ENCODE measurements around the gene UGT1A10. TPM values are rescaled to one million over a fixed set of nuclear protein-coding genes. Genes with fewer than 3 reads are reported as not detected.
"Not testable (repeated sequence)": the region's sequence is repeated elsewhere in the genome, so short reads cannot be mapped to it uniquely, and the experiment has no call there.

The UGT1A10 gene
- polyA plus RNA-seq (not detected in 2 replicates), polyA minus RNA-seq (not detected in 2 replicates)

DNA sequence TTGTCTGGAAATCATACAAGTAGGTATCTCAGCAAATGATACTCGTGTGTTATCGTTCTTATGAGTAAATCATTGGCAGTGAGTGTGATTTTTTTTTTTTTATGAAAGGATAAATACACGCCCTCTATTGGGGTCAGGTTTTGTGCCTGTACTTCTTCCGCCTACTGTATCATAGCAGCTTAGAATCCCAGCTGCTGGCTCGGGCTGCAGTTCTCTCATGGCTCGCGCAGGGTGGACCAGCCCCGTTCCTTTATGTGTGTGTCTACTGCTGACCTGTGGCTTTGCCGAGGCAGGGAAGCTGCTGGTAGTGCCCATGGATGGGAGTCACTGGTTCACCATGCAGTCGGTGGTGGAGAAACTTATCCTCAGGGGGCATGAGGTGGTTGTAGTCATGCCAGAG is at the start of gene UGT1A10:
TSS of gene UGT1A10 (plus strand) at position 143 of the 400 bp plus-strand sequence. CDS start at position 218, 75 bp downstream.
- not testable (repeated sequence) for H3K9me2 ChIP-seq (ENCODE audit: insufficient read depth, low read length); H3K4me2 ChIP-seq (ENCODE audit: low read length); H3K9ac ChIP-seq (ENCODE audit: low read length); H3K36me3 ChIP-seq (ENCODE audit: insufficient read depth, low read length); H3K79me2 ChIP-seq (replicated peaks; ENCODE audit: insufficient read depth, low read length); H3K4me3 ChIP-seq (ENCODE audit: low read length); H3F3A ChIP-seq (ENCODE audit: insufficient read depth, low read length, poor library complexity, severe bottlenecking); H3K27me3 ChIP-seq (ENCODE audit: insufficient read depth, low read depth, low read length); H2AFZ ChIP-seq (ENCODE audit: low read depth, low read length); H4K20me1 ChIP-seq (ENCODE audit: insufficient read depth); H3K9me3 ChIP-seq (ENCODE audit: low read length); H3K27ac ChIP-seq (ENCODE audit: low read length)

DNA sequence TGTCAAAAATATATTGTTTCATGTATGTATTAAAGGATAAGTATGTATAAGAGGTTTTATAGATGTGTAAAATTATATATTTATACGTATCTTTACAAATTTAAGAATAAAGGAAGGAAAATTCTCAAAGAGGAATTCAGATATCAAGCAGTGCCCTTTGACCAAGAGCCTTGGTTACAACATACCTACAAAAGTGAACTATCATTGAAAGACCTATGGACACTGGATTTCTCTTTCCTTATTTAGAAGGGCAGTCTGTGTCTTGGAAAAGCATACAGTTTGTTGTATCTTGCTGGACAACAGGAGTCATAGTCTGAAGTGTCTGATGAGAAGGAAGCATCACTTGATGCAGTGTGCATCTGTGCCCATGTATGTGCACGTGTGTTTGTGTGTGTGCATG is 47.8 kb upstream of the UGT1A10 start:
- Histone ChIP-seq H3K27ac (ENCODE audit: low read length) (no peak overlapping the region), H3K27me3 (ENCODE audit: insufficient read depth, low read depth, low read length) (no peaks in the 10 kb centered on the region), H3K9me3 (ENCODE audit: low read length) (no peaks in the 10 kb centered on the region), H4K20me1 (ENCODE audit: insufficient read depth) (no peaks in the 10 kb centered on the region), H3K4me2 (ENCODE audit: low read length) (no peak overlapping the region), H3K36me3 (ENCODE audit: insufficient read depth, low read length) (no peaks in the 10 kb centered on the region), H3K4me3 (ENCODE audit: low read length) (no peak overlapping the region), H3F3A (ENCODE audit: insufficient read depth, low read length, poor library complexity, severe bottlenecking) (no peaks in the 10 kb centered on the region), H3K9me2 (ENCODE audit: insufficient read depth, low read length) (no peaks in the 10 kb centered on the region), H3K9ac (ENCODE audit: low read length) (no peak overlapping the region), H3K79me2 (replicated peaks; ENCODE audit: insufficient read depth, low read length) (no peaks in the 10 kb centered on the region), H2AFZ (ENCODE audit: low read depth, low read length) (no peak overlapping the region)
- TF ChIP-seq, protein P1, sequence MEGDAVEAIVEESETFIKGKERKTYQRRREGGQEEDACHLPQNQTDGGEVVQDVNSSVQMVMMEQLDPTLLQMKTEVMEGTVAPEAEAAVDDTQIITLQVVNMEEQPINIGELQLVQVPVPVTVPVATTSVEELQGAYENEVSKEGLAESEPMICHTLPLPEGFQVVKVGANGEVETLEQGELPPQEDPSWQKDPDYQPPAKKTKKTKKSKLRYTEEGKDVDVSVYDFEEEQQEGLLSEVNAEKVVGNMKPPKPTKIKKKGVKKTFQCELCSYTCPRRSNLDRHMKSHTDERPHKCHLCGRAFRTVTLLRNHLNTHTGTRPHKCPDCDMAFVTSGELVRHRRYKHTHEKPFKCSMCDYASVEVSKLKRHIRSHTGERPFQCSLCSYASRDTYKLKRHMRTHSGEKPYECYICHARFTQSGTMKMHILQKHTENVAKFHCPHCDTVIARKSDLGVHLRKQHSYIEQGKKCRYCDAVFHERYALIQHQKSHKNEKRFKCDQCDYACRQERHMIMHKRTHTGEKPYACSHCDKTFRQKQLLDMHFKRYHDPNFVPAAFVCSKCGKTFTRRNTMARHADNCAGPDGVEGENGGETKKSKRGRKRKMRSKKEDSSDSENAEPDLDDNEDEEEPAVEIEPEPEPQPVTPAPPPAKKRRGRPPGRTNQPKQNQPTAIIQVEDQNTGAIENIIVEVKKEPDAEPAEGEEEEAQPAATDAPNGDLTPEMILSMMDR (IDR thresholded peaks at IDR 0.05; ENCODE audit: poor library complexity, severe bottlenecking): no peak
- TF ChIP-seq MXI1 (conservative IDR thresholded peaks at IDR 0.05; ENCODE audit: poor library complexity, severe bottlenecking): no peak
- no peak for TF ChIP-seq POLR2AphosphoS5 (IDR thresholded peaks at IDR 0.05)
- no peak for TF ChIP-seq RAD21 (conservative IDR thresholded peaks at IDR 0.05)
- TF ChIP-seq EP300 (conservative IDR thresholded peaks at IDR 0.05; ENCODE audit: poor library complexity, severe bottlenecking): no peak
- no peak for TF ChIP-seq SMC3 (conservative IDR thresholded peaks at IDR 0.05; ENCODE audit: poor library complexity)
- TF ChIP-seq, protein P2, sequence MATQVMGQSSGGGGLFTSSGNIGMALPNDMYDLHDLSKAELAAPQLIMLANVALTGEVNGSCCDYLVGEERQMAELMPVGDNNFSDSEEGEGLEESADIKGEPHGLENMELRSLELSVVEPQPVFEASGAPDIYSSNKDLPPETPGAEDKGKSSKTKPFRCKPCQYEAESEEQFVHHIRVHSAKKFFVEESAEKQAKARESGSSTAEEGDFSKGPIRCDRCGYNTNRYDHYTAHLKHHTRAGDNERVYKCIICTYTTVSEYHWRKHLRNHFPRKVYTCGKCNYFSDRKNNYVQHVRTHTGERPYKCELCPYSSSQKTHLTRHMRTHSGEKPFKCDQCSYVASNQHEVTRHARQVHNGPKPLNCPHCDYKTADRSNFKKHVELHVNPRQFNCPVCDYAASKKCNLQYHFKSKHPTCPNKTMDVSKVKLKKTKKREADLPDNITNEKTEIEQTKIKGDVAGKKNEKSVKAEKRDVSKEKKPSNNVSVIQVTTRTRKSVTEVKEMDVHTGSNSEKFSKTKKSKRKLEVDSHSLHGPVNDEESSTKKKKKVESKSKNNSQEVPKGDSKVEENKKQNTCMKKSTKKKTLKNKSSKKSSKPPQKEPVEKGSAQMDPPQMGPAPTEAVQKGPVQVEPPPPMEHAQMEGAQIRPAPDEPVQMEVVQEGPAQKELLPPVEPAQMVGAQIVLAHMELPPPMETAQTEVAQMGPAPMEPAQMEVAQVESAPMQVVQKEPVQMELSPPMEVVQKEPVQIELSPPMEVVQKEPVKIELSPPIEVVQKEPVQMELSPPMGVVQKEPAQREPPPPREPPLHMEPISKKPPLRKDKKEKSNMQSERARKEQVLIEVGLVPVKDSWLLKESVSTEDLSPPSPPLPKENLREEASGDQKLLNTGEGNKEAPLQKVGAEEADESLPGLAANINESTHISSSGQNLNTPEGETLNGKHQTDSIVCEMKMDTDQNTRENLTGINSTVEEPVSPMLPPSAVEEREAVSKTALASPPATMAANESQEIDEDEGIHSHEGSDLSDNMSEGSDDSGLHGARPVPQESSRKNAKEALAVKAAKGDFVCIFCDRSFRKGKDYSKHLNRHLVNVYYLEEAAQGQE (IDR thresholded peaks at IDR 0.05; ENCODE audit: borderline replicate concordance): no peak
- no peak for TF ChIP-seq EZH2 (IDR thresholded peaks at IDR 0.05; ENCODE audit: borderline replicate concordance, insufficient read depth, low read length, poor library complexity, severe bottlenecking)
- no peak for TF ChIP-seq TAF1 (IDR thresholded peaks at IDR 0.05; ENCODE audit: low read depth)

DNA sequence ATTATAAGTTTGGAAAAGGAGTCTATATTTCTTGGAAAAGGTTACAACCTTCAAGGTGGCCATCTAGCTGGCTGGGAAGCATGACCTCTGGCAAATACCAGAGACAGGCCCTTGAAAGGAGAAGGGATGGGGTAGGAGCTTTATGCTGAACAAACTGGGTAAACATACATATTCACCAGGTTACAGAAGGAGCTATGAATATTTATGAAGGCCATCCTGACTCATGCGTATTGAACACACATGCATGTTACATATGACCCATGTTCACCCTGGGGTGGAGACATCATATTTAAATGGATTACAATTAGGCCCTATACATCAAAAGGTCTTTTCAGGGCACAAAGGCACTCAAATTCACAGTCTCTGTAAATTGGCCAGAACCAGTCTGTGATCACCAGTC is 43.5 kb upstream of the UGT1A10 start:
- H3K27me3 ChIP-seq (ENCODE audit: insufficient read depth, low read depth, low read length); H3F3A ChIP-seq (ENCODE audit: insufficient read depth, low read length, poor library complexity, severe bottlenecking); H3K79me2 ChIP-seq (replicated peaks; ENCODE audit: insufficient read depth, low read length); H3K4me3 ChIP-seq (ENCODE audit: low read length); H3K36me3 ChIP-seq (ENCODE audit: insufficient read depth, low read length); H3K4me2 ChIP-seq (ENCODE audit: low read length); H2AFZ ChIP-seq (ENCODE audit: low read depth, low read length); H3K9me3 ChIP-seq (ENCODE audit: low read length); H4K20me1 ChIP-seq (ENCODE audit: insufficient read depth); H3K9ac ChIP-seq (ENCODE audit: low read length); H3K27ac ChIP-seq (ENCODE audit: low read length); H3K9me2 ChIP-seq (ENCODE audit: insufficient read depth, low read length): not testable (repeated sequence)

Data from neural cell (in vitro differentiated cells).